SK-N-DZ (cell line): ENCODE measurements around the gene CEP170.
"Not testable (repeated sequence)": the region's sequence is repeated elsewhere in the genome, so short reads cannot be mapped to it uniquely, and the experiment has no call there.

Source experiments
- DNase-seq: peaks from one replicate; pipeline ENCODE4 v3.0.0-alpha.2; 2015; ENCODE audit warnings: low spot score

Gene CEP170

DNA sequence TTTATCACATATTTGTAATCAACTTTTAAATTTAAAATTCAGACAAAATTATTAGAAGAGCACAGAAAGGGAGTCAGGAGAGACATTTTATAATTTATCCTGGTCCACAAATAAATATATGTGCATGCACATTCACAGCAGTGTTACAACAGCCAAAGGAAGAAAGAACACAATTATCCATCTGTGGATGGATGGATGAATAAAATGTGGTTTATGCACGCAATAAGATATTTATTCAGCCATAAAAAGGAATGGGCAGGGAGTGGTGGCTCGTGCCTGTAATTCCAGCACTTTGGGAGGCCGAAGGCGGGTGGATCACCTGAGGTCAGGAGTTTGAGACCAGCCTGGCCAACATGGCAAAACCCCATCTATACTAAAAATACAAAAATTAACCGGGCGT is 77.3 kb downstream of the CEP170 start:
- not testable (repeated sequence) for DNase-seq

DNA sequence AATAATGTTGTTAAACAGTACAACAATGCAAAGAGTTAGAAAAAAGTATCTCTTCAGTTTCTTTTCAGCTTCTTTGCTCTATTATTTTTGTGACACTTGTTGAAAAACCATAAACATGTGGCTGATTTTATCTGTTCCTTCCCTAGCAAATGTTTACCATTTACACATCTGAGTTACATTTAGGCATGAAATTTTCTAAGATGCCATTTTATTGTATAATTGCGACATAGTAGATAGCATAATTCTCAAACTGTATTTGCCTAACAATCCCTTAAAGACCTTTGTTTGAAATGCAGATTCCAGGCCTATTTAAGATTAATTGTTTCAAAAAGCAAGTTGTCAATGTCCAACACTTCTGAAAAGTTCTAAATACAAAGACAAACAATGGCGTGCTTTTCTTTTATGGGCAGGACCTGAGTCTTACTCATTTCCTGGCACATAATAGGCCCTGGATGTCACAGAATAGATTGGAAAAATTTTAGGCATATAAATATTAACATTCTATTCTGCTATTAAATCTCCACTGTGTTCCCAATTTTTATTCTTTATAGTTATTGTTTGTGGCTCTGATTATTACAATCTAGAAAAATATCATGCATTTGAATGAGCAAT is 81.2 kb downstream of the CEP170 start:
- DNase-seq: not testable (repeated sequence)

DNA sequence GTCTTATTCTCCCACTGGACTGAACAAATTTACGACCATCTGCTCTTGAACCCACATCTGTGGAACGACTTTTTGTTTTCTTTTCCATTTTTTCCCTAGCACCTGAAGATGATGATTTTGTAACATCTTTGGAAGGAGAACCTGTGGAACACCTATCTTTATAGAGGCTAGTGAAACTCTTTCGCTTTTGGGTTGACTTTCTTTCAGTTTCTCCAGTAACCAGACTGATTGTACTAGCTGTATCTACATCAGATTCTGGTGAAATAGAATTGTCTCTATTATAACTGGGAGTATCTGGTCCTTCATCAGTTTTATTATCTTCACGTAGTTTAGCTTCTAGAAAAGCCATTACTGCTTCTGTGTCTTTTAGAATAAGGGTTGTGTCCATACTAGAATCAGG is 90.2 kb downstream of the CEP170 start:
- DNase-seq: not testable (repeated sequence)

DNA sequence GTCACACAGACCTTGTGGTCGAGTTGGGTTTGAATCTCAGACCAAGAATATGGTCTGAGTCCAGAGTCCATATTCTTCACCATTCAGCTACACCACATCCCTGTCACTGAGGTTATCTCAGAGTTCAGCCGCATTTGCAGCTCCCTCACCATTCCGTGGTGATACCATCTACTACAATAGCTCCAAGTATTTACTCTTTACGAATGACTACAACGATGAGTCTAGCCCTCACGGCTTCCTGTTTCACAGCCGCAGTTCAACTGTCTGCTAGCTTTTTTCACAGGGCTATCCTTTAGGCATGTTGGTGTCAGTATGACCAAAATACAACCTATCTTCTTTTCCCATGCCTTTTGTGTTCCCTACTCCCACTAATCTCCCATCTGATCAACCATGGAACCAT is 104.2 kb downstream of the CEP170 start:
- not testable (repeated sequence) for DNase-seq

DNA sequence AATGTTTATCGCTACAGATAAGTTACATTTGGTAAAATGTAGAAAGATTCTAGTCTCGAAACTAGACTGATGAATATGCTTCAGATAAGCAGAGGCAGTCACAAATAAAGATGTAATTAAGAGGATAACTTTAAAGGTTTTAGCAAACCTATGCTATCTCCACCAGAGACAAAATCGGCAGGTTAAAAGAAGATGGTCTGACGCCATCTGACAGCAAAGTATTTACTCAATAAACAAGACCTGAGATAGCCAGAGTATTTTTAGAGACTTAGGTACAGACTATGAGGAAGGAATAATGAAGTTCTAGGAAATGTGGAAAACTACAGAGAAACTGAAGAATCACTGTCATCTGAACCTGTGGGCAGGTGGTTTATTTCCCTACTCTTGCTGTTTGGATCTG is 106.0 kb downstream of the CEP170 start:
- DNase-seq: not testable (repeated sequence)

DNA sequence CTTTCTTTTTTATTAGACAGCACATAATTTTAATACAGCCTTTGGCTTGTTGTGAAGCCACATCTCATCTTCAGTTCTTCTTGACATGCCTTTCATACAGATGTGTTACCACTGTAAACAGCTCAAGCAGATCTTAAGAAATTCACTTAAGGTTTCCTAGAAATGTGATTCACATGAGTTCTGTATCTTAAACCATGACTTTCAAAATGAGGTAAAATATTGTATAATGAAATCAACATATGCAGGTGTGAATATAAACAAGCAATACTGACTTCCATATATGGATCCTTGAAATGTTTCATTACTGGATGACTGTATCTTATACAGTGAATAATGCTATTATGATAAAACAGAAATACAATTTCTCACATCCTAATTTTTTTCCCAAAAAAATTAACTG is 107.7 kb downstream of the CEP170 start:
- DNase-seq: not testable (repeated sequence)

DNA sequence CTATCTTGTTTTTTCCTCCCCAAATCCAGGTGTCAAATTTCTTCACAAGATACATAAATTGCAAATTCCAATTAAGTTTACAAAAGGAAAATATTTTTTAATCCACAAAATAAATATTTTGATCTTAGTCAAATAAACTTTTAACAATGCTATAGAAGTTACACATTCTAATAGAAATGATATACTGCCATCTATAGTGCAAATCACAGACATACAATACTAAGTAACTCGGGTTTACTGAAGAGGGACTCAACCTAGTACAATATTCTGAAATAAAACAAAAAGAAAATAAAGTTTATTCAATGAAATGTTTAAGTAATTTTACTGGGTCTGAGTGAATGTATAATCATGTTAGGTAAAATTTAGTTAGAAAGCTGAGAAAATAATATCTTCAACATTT is 114.6 kb downstream of the CEP170 start:
- DNase-seq: not testable (repeated sequence)

DNA sequence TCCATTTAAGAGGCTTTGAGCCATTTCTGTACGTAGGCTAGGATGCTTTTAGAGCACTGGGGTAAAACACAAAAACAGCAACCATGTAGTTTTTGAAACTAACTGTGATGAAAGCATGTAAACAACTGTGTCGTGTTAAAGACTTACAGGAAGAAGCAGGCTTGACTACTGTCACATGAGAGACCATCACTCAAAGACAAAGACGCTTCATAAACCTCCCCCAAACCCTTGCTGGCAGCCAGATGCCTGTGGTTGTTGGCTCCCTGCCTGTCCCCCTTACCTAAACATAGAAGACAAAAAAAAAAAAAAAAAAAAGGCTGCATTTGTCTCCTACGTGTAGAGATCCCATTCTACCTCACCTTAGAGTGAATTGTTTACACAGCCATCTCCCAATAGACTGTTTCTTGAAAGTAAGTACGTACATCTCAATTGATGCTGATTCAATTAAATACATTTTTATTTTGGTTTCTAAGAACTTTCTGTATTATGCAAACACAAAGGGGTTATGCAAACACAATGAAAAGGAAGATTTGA is 132.1 kb downstream of the CEP170 start:
- not testable (repeated sequence) for DNase-seq

DNA sequence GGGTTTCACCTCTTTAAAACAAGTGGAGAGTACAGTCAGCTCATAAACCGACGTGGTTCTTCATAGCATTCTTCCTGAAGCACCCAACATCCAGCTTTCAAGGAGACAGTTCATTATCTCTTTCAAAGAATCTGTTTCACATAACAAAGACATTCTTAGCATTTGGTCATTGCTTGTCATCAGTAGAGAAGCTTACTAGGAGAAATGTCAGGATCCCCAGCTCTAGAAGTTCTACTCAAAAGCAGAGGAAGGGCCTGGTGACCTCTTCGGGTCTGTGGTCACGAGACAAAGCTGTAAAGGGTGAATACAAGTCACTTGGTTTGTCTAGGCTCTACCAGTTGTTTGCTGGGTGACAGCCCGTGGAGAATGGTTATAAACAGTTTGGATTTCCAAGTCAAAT is 133.1 kb downstream of the CEP170 start:
- not testable (repeated sequence) for DNase-seq

DNA sequence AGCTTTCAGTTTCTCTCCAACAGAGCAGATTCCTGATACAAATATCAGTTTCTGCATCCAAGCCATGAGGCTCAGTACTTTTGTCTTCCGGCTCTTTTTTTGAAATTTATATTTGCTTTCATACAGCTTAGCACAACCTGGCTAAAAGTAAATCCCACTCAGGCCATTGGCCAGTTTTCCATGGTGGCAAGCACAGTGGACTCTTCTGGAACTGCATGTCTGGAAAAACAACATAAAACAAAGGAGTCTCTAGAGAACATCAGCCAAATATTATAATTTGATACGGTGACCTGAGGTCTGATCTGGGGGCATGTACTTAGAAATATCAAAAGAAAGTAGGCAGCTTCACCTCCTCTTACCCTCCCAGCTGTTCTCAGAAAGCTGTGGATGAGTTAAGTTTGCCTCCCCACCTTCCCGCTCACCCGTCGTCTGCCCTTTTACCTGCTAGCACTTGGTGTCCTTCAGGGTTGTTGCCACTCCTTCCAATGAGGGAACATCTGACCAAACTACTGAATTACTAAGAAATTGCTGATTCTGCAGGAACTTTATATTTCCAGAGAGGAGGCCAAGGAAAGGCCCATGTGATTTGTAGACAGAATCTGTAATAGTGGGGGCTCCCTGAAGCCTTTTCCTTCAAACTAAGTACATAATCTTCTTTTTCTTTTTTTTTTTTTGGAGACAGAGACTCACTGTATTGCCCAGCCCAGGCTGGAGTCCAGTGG is 136.3 kb downstream of the CEP170 start:
- not testable (repeated sequence) for DNase-seq

DNA sequence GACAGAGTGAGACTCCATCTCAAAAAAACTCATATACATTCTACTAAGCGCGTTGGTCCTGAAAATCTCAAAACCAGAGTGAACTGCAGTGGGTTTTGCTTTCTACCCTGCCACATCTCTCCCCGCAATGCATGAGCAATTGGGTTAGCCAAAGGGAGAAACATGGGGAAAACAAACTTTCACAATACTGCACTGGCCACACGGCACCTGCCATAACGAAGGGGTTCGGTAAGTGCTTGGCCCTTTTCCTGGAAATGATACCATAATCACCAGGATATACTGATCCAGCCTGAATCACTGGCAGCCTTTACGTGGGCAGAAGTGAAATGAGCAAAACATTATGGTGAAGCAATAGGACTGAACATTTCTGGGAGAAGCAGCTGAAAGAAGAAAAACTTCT is 138.9 kb downstream of the CEP170 start:
- DNase-seq: not testable (repeated sequence)

DNA sequence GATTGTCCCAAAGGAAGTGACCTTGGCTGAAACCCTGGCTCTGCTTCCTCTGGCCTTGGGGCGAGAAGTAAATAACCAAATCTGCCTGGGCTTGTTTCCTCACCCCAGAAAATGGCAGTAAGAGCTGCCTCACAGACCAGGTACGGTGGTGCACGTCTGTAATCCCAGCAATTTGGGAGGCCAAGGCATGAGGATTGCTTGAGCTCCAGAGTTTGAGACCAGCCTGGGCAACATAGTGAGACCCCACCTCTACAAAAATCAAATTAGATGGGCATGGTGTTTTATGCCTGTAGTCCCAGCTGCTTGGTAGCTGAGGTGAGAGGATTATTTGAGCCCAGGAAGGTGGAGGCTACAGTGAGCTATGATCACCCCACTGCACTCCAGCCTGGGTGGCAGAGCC is 140.3 kb downstream of the CEP170 start:
- DNase-seq: not testable (repeated sequence)

DNA sequence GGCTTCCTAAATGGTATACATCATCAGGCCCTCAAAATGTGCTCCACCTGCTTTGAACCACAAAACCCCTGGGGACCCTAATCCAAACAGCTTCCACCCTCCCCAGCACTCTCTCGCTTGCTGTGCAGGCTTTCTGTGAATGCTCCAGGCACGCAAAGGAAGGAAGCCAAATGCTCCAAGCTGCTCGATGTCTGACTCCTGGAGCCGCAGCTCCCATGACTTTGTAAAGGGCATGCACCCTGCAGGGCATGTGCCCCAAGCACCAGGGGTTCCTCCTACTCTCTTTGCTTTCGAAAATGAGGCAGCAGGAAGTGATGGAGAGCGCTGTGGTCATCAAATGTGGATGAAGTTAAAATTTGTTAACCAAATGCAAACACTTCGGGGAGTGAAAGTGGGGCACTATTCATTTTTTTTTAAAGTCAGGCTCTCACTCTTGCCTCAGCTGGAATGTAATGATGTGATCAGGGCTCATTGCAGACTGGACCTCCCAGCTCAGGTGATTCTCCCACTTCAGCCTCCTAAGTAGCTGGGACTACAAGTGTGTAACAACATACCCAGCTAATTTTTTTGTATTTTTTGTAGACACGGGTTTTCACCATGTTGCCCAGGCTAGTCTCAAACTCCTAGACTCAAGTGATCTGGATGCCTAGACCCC is 140.9 kb downstream of the CEP170 start:
- not testable (repeated sequence) for DNase-seq

DNA sequence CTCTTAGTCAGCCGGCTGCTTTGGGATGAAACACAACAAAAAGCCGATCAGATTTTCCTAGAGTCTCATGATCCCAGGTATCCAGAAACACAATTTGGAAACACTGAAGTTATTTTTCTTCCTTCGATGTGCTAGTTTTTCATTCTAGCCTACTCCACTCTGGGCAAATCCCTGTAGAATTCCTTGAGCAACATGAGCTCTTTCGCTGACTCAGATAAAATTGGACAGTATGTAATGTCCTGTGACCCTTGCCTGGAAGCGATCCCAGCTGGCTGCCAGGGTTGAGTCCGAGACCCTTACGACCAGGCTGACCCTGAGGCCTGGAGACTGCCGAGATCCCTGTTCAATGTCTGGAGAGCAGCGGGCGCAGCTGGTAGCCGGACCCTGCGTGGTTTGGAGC is 147.9 kb downstream of the CEP170 start:
- not testable (repeated sequence) for DNase-seq

DNA sequence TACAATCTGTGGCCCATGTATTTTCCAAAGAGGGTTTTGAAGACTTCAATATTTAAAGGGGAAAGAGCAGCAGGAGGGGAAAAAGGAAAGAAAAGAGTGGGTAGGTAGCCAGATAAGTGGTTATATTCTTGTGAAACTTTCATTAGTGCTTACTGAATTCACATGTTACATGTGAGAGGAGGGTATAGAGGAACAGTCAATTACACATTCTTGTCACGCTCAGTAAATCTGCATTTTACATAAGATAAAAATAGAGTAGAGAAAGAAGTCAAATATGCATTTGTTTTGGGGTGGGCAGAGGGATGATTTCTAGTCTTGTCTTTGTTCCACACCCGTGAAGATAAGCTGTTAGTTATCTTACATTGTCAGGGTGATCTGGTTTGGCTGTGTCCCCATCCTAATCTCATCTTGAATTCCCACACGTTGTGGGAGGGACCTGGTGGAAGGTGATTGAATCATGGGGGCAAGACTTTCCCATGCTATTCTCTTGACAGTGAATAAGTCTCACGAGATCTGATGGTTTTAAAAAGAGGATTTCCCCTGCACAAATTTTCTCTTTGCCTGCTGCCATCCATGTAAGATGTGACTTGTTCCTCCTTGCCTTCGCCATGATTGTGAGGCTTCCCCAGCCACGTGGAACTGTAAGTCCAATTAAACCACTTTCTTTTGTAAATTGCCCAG is 149.3 kb downstream of the CEP170 start:
- peak; percentile 8 for DNase-seq

DNA sequence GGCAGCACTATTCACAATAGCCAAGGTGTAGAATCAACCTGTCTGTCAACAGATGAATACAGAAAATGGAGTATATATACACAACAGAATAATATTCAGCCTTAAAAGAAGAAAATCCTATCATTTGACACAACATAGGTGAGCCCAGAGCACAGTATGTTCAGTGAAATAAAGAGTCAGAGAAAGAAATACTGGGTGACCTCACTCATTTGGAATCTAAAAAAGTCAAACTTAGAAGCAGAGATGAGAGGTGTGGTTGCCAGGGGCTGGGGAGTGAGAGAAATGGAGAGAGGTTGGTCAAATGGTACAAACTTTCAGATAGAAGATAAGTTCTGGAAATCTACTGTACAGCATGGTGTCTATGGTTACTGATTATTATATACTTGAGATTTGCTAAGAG is 150.0 kb downstream of the CEP170 start:
- not testable (repeated sequence) for DNase-seq

DNA sequence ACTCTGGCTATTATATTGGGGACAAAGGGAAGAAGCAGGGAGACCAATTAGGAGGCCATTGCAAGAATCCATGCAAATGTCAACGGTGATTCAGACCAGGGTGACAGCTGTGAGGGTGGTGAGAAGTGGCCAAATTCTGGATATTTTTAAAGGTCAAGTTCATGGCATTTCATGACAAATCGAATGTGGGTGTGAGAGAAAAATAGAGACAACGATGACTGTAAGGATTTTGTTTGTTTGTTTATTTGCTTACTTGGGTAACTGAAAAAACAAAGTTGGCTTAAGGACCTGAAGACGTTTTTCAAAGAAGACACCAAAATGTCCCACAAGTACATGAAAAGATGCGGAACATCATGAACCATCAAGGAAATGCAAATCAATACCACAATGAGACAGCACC is 150.6 kb downstream of the CEP170 start:
- not testable (repeated sequence) for DNase-seq

DNA sequence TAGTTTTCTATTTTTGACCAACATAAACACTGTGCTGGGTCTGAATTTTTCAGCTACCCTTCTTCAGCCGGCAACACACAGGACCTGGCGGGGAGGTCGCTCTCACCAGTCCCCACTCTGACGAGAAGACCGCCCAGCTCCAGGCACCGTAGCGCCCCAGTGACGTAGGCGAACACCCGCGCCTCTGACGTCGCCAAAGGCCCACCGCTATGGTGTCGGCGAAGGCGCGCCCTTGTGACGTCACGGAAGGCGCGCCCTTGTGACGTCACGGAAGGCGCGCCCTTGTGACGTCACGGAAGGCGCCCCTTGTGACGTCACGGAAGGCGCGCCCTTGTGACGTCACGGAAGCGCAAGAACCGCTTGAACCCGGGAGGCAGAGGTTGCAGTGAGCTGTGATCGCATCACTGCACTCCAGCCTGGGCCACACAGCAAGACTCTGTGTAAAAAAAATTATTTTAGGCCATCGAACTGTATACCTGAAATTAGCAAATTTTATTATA is 153.5 kb downstream of the CEP170 start:
- DNase-seq: not testable (repeated sequence)

DNA sequence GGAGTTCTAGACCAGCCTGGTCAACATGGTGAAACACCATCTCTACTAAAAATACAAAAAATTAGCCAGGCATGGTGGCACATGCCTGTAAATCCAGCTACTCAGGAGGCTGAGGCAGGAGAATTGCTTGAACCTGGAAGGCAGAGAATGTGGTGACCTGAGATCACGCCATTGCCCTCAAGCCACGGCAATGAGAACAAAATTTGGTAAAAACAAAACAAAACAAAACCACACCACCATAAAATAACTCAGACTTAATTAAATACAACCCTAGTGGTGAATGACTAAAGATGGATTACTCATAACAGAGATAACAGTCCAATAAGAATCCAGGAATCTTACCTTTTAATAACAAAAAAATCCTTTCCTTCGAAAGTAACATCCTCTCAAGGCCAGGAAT is 167.7 kb downstream of the CEP170 start:
- not testable (repeated sequence) for DNase-seq
